Measurements from ENCODE around the gene BPIFA3. TPM values are rescaled to one million over a fixed set of nuclear protein-coding genes. Genes with fewer than 3 reads are reported as not detected.

BPIFA3 gene
- total and polyA plus RNA-seq, 2 experiments from 2014 or later, result not detected

DNA sequence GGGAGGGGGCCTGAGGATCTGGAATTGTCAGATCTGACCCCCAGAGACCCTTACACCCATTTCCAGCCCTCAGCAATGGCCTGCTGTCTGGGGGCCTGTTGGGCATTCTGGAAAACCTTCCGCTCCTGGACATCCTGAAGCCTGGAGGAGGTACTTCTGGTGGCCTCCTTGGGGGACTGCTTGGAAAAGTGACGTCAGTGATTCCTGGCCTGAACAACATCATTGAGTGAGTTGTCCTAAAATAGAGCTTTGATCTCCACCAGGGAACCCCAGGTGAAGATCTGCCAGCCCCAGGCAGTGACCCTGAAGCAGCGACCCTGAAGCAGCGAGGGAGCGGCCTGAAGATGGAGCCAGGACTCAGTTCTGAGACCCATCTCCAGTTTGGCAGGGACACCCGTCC is 20.8 kb downstream of the BPIFA3 start (continued):
- TF ChIP-seq ZNF331 (CRISPR knock-in tag; IDR thresholded peaks at IDR 0.05; ENCODE audit: low read depth), result no peak

DNA sequence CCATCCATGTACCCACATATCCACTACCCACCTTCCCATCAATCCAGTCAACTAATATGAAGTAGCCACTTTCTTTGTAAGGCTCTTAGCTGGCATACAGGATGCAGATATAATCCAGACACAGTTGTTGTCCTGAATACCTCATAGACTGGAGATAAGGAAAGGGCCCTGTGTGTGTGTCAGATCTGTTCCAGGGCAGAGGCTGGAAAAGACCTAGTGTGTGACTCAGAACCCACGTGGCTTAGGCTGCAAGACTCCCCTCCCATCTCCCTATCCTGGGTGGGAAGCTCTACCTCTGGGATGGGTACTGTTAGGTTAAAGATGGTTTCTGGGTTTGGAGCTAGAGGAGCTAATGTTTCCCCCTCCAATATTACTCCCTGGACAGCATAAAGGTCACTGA is 22.3 kb downstream of the BPIFA3 start:
- Histone ChIP-seq H2AFZ (no peak overlapping the region), H3K4me2 (no peak overlapping the region), H3K4me1 (ENCODE audit: insufficient read depth) (no peaks in the 10 kb centered on the region), H4K20me1 (replicated peaks; ENCODE audit: insufficient read depth) (no peaks in the 10 kb centered on the region), H3K79me2 (replicated peaks; ENCODE audit: insufficient read depth) (no peaks in the 10 kb centered on the region), H3K36me3 (ENCODE audit: insufficient read depth) (no peaks in the 10 kb centered on the region), H3K27ac (ENCODE audit: low read depth) (no peak overlapping the region), H3K27me3 (ENCODE audit: insufficient read depth) (no peaks in the 10 kb centered on the region), H3F3A (replicated peaks; ENCODE audit: low read depth) (no peaks in the 10 kb centered on the region), H3K9me2 (ENCODE audit: insufficient read depth) (no peaks in the 10 kb centered on the region; the same call in 1 of the 2 replicates), H3K4me3 (no peak overlapping the region)
- DNase-seq (ENCODE audit: low spot score), result no peak
- TF ChIP-seq ZNF331 (CRISPR knock-in tag; IDR thresholded peaks at IDR 0.05; ENCODE audit: low read depth), result no peak
- TF ChIP-seq EZH2phosphoT487 (IDR thresholded peaks at IDR 0.05; ENCODE audit: unreplicated experiment), result no peak
- TF ChIP-seq STAT1 (IDR thresholded peaks at IDR 0.05; ENCODE audit: unreplicated experiment), result no peak
- TF ChIP-seq, protein P1, sequence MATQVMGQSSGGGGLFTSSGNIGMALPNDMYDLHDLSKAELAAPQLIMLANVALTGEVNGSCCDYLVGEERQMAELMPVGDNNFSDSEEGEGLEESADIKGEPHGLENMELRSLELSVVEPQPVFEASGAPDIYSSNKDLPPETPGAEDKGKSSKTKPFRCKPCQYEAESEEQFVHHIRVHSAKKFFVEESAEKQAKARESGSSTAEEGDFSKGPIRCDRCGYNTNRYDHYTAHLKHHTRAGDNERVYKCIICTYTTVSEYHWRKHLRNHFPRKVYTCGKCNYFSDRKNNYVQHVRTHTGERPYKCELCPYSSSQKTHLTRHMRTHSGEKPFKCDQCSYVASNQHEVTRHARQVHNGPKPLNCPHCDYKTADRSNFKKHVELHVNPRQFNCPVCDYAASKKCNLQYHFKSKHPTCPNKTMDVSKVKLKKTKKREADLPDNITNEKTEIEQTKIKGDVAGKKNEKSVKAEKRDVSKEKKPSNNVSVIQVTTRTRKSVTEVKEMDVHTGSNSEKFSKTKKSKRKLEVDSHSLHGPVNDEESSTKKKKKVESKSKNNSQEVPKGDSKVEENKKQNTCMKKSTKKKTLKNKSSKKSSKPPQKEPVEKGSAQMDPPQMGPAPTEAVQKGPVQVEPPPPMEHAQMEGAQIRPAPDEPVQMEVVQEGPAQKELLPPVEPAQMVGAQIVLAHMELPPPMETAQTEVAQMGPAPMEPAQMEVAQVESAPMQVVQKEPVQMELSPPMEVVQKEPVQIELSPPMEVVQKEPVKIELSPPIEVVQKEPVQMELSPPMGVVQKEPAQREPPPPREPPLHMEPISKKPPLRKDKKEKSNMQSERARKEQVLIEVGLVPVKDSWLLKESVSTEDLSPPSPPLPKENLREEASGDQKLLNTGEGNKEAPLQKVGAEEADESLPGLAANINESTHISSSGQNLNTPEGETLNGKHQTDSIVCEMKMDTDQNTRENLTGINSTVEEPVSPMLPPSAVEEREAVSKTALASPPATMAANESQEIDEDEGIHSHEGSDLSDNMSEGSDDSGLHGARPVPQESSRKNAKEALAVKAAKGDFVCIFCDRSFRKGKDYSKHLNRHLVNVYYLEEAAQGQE (IDR thresholded peaks at IDR 0.05; ENCODE audit: unreplicated experiment), result no peak
- TF ChIP-seq NANOG (IDR thresholded peaks at IDR 0.05; ENCODE audit: borderline replicate concordance), result no peak
- TF ChIP-seq, protein P2, sequence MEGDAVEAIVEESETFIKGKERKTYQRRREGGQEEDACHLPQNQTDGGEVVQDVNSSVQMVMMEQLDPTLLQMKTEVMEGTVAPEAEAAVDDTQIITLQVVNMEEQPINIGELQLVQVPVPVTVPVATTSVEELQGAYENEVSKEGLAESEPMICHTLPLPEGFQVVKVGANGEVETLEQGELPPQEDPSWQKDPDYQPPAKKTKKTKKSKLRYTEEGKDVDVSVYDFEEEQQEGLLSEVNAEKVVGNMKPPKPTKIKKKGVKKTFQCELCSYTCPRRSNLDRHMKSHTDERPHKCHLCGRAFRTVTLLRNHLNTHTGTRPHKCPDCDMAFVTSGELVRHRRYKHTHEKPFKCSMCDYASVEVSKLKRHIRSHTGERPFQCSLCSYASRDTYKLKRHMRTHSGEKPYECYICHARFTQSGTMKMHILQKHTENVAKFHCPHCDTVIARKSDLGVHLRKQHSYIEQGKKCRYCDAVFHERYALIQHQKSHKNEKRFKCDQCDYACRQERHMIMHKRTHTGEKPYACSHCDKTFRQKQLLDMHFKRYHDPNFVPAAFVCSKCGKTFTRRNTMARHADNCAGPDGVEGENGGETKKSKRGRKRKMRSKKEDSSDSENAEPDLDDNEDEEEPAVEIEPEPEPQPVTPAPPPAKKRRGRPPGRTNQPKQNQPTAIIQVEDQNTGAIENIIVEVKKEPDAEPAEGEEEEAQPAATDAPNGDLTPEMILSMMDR (conservative IDR thresholded peaks at IDR 0.05; ENCODE audit: low read depth in 2 of 2), result no peak
- no peak for TF ChIP-seq CREB1 (CRISPR knock-in tag; IDR thresholded peaks at IDR 0.05; ENCODE audit: low read depth)
- no peak for TF ChIP-seq JUNB (IDR thresholded peaks at IDR 0.05; ENCODE audit: unreplicated experiment)
- no peak for TF ChIP-seq EZH2 (IDR thresholded peaks at IDR 0.05; ENCODE audit: low read depth, unreplicated experiment)
- TF ChIP-seq POLR2AphosphoS5 (IDR thresholded peaks at IDR 0.05; ENCODE audit: low read depth), result no peak
- TF ChIP-seq, protein P3, sequence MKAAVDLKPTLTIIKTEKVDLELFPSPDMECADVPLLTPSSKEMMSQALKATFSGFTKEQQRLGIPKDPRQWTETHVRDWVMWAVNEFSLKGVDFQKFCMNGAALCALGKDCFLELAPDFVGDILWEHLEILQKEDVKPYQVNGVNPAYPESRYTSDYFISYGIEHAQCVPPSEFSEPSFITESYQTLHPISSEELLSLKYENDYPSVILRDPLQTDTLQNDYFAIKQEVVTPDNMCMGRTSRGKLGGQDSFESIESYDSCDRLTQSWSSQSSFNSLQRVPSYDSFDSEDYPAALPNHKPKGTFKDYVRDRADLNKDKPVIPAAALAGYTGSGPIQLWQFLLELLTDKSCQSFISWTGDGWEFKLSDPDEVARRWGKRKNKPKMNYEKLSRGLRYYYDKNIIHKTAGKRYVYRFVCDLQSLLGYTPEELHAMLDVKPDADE (IDR thresholded peaks at IDR 0.05), result no peak
- no peak for TF ChIP-seq ZNF114 (CRISPR knock-in tag; IDR thresholded peaks at IDR 0.05)
- TF ChIP-seq, protein P4, sequence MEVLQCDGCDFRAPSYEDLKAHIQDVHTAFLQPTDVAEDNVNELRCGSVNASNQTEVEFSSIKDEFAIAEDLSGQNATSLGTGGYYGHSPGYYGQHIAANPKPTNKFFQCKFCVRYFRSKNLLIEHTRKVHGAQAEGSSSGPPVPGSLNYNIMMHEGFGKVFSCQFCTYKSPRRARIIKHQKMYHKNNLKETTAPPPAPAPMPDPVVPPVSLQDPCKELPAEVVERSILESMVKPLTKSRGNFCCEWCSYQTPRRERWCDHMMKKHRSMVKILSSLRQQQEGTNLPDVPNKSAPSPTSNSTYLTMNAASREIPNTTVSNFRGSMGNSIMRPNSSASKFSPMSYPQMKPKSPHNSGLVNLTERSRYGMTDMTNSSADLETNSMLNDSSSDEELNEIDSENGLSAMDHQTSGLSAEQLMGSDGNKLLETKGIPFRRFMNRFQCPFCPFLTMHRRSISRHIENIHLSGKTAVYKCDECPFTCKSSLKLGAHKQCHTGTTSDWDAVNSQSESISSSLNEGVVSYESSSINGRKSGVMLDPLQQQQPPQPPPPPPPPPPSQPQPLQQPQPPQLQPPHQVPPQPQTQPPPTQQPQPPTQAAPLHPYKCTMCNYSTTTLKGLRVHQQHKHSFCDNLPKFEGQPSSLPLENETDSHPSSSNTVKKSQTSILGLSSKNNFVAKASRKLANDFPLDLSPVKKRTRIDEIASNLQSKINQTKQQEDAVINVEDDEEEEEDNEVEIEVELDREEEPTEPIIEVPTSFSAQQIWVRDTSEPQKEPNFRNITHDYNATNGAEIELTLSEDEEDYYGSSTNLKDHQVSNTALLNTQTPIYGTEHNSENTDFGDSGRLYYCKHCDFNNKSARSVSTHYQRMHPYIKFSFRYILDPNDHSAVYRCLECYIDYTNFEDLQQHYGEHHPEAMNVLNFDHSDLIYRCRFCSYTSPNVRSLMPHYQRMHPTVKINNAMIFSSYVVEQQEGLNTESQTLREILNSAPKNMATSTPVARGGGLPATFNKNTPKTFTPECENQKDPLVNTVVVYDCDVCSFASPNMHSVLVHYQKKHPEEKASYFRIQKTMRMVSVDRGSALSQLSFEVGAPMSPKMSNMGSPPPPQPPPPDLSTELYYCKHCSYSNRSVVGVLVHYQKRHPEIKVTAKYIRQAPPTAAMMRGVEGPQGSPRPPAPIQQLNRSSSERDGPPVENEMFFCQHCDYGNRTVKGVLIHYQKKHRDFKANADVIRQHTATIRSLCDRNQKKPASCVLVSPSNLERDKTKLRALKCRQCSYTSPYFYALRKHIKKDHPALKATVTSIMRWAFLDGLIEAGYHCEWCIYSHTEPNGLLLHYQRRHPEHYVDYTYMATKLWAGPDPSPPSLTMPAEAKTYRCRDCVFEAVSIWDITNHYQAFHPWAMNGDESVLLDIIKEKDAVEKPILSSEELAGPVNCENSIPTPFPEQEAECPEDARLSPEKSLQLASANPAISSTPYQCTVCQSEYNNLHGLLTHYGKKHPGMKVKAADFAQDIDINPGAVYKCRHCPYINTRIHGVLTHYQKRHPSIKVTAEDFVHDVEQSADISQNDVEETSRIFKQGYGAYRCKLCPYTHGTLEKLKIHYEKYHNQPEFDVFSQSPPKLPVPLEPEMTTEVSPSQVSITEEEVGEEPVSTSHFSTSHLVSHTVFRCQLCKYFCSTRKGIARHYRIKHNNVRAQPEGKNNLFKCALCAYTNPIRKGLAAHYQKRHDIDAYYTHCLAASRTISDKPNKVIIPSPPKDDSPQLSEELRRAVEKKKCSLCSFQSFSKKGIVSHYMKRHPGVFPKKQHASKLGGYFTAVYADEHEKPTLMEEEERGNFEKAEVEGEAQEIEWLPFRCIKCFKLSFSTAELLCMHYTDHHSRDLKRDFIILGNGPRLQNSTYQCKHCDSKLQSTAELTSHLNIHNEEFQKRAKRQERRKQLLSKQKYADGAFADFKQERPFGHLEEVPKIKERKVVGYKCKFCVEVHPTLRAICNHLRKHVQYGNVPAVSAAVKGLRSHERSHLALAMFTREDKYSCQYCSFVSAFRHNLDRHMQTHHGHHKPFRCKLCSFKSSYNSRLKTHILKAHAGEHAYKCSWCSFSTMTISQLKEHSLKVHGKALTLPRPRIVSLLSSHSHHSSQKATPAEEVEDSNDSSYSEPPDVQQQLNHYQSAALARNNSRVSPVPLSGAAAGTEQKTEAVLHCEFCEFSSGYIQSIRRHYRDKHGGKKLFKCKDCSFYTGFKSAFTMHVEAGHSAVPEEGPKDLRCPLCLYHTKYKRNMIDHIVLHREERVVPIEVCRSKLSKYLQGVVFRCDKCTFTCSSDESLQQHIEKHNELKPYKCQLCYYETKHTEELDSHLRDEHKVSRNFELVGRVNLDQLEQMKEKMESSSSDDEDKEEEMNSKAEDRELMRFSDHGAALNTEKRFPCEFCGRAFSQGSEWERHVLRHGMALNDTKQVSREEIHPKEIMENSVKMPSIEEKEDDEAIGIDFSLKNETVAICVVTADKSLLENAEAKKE (CRISPR knock-in tag; IDR thresholded peaks at IDR 0.05), result no peak
- no peak for ATAC-seq
- Mint-ChIP-seq H3K36me3 (ENCODE audit: low read depth) (no peaks in the 10 kb centered on the region; the same call in 2 of the 3 replicates), H3K4me1 (no peaks in the 10 kb centered on the region), H3K27ac (no peak overlapping the region), H3K27me3 (ENCODE audit: insufficient read depth, low read depth, poor library complexity) (peaks cover 2% of the 10 kb centered on the region), H3K9me3 (no peaks in the 10 kb centered on the region), H3K4me3 (no peak overlapping the region)
